GM18861 (cell line): Measurements from ENCODE around the gene ADTRP.
"Not testable (repeated sequence)": the region's sequence is repeated elsewhere in the genome, so short reads cannot be mapped to it uniquely, and the experiment has no call there.

Experiments
- ATAC-seq: cut with Tn5 transposase; IDR thresholded peaks from one replicate; pipeline ENCODE4 v1.9.1; 2021; ENCODE audit not compliant: unreplicated experiment

ADTRP gene

GRCh38 chr6:11804135-11804534 lies 25.5 kb upstream of the ADTRP start:
- ATAC-seq, result no peak

GRCh38 chr6:11803591-11803971 lies 25.0 kb upstream of the ADTRP start:
- ATAC-seq, result no peak

DNA sequence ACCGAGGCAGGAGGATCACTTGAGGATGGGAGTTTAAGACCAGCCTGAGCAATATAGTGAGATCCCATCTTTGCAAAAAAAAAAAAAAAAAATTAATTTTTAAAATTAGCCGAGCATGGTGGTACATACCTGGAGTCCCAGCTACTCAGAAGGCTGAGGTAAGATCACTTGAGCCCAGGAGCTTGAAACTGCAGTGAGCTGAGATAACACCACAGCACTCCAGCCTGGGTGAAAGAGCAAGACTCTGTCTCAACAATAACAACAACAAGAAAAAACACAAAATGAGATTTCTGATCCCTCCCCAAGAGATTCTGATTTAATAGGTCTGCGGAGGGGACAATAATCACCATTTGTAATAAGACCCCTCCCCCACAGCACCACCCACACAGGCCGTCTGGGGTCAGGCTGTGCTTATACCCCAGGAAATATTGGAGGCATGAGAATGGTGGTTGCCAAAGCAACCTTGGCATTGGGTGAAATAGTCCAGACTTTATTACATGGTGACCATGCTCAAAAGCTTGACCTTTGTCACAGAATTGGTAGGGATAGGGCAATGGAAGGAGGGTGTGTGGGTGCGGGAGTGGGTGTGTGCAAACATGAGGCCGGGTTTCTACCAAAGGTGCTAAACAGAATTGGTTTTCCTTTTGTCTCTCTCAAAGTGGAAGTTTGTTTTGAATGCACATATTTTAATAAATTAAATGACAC lies 24.4 kb upstream of the ADTRP start:
- ATAC-seq, result no peak

DNA sequence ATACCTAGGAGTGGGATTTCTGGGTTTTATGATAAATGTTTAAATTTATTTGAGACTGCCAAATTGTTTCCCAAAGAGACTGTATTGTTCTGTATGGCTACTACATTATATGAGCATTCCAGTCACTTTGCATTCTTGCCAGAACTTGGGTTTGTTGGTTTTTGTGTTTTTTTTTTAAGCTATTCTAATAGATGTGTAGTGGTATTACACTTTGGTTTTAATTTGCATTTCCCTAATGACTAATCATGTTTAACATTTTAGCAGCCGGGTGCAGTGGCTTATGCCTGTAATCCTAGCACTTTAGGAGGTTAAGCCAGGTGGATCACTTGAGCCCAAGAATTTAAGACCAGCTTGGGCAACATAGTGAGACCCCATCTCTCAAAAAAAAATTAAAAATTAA lies 21.9 kb upstream of the ADTRP start:
- ATAC-seq, result not testable (repeated sequence)

- ATAC-seq, result no peak
Observed at GRCh38 chr6:11798538-11798937, 19.9 kb upstream of the ADTRP start.

GRCh38 chr6:11798096-11798495 lies 19.5 kb upstream of the ADTRP start:
- no peak for ATAC-seq

DNA sequence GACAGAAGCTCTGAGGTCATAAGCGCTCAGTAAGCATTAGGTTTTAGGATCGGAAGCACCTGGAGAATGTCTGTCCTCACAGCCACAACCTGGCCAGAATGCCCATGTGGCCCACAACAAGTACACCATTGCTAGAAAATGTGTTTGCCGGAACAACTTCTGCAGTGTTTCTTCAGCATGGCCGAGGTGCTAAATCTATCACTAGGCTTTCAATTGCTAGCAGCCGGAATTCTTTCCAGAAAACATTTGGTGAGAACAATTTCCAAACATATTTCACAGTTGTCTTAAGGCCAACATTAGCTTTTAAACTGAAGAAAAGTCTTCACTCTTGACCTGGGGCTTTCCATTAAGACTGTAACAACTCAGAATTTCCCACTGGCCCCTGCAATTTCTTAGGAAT lies 18.2 kb upstream of the ADTRP start:
- ATAC-seq, result no peak

- ATAC-seq, result no peak
Observed at GRCh38 chr6:11795403-11795802, 16.8 kb upstream of the ADTRP start.

DNA sequence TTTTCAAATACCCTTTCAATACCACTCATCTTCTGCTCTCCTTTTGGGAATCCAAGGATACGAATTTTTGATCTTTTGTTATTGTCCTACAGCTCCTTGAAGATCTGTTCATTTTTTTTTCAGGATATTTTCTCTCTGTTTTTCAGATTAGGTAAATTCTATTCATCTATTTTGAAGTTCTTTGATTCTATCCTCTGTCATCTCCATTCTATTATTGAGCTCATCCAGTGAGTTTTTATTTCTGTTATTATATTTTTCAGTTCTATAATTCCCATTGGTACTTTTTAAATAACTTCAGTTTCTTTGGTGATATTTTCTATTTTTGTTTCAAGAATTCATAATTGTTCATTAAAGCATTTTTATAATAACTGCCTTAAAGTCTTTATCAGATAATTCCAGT lies 14.7 kb upstream of the ADTRP start:
- ATAC-seq, result no peak

DNA sequence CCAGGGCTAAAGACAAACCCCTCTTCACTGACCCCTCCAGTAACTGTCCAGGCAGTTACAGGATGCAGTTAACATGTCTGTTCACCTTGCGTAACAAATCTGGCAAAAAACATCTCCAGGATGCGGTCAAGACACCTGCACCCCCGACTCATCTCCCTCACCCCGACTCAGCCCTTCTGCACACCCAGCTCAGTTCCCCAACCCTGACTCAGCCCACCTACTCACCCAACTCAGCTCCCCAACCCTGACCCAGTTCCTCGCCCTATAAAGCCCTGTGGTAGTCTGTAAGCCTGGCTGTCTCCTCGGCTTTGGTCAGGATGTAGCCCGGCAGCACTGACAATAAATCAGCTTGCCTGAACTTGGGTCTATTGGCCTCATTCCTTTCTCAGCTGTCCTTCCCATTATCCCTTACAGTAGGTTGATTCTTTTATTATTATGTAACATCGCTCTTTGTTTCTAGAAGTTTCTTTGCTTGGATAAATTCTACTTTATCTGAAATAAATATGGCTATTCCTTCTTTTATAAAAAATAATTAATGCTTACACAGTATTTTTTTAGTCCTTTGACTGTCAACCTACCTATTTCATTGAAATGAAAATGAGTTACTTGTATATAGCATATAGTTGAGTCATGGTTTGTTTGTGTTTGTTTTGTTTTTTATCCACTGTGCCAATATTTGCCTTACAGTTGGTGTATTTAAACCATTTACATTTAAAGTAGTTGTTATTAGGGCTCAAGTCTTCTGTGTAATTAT lies 12.9 kb upstream of the ADTRP start:
- no peak for ATAC-seq

GRCh38 chr6:11789744-11790143 lies 11.1 kb upstream of the ADTRP start:
- no peak for ATAC-seq

DNA sequence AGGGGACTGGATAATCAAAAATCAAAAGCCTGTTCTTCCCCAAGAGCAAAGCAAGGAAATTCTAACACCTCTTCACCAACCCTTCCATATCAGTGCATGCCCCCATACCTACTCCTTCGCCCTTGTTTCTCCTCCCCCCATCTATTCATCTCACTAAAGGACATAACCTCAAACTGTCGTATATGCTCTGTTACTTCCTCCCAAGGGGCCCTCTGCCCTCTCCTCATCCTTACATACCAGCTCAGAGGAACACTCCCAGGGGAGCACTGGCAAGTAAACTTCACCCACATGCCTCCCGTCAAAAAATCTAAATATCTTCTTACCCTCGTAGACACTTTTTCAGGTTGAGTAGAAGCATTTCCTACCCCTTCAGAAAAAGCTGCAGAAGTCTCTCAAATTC lies 9.4 kb upstream of the ADTRP start:
- ATAC-seq, result no peak

DNA sequence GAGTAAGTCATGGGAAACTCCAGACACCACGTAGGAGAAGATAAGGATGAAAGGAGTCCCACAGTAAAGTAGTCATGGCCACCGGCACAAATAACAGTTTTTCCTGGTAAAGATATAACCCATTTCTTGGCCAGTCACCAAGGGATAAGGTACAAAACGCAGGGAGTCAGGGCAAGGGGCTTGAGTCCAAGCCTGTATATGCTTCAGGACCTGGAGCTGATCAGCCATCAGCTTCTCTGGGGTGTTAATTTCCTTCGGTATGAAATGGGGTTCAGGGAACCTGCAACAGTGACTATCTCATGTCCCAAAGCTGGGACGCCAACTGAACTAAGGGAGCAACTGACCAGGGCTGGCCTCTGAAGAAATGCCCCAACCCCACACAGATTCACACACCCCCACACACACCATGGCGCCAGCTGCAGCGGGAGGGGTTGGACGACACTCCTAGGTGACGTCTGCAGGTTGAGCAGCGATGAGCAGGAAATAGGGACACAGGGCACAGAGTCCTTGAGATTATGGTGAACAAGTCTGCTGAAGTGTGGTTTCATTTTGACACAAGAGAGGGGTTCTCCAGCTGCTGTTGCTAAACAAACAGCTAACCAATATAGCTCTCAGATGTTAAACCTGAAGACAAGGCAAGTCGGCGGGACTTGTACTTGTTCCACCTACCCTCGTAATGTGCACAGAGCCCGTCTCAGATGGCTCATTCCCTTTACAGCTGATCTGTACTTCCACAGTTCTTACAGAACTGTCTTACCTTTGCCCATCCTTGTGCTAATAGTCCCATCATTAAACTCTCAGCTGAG lies 7.4 kb upstream of the ADTRP start:
- ATAC-seq, result peak; percentile 90

GRCh38 chr6:11785415-11785773 lies 6.8 kb upstream of the ADTRP start:
- peak; percentile 50 for ATAC-seq

- ATAC-seq, result no peak
Observed at GRCh38 chr6:11784341-11784740, 5.7 kb upstream of the ADTRP start.

DNA sequence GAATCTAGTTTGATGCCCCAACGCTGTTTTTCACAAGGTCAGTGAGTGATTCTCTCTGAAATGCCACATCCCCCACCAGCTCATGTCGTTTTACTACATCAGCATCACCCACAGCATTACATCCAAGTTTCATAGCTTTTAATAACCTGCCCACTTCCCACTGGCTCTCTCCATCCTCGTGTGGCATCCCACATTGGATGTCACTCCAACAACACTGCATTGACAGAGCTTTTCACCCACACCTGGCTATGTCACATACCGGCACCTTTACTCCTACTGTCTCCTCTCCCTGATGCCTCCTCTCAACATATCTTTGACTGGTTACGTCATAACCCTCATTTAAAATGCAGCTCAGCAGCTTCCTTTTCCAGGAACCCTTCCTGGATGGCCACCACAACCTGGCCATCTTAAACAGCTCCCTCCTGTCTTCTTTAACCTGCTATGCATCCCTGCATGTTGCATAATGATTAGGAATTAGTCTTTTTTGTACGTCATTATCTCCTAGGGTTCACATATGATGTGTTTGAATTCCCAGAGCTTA lies 5.0 kb upstream of the ADTRP start:
- ATAC-seq, result no peak

GRCh38 chr6:11782524-11782923 lies 3.9 kb upstream of the ADTRP start:
- no peak for ATAC-seq

GRCh38 chr6:11780097-11780428 lies 1.5 kb upstream of the ADTRP start:
- no peak for ATAC-seq

GRCh38 chr6:11779329-11780096 lies 910 bp upstream of the ADTRP start:
- ATAC-seq, result no peak

DNA sequence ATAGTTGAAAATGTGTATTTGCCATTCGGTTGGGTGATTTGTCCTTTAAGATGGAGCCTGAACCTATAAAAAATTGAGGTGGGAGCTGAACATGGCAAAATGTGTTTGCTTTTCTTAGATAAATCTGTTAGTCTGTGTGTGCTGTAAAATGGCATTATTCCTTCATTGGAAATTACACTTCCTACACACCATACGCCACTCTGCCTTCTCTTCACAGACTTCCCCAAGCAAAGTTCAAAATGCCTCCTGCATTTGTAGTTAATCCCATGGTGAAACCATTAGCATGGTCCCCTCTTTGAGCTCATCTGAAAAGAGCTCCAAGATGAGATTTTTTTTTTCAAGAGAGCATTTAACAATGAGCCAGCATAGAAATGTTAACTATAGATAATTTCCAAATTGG lies 567 bp downstream of the ADTRP start:
- no peak for ATAC-seq

GRCh38 chr6:11775791-11776409 lies 2.7 kb downstream of the ADTRP start:
- ATAC-seq, result no peak
